SK-N-SH treated with all-trans-retinoic acid at 6 μM for 48 hours (cell line): ENCODE results near the gene SAPCD2.

Experiments
- ARNTL ChIP-seq: fragments of 450-650 bp; formaldehyde crosslinking; IDR thresholded peaks from 2 replicates; pipeline ENCODE4 v1.5.0; 2020; ENCODE audit warnings: low read depth, mild to moderate bottlenecking, moderate library complexity, borderline replicate concordance
- CSDC2 ChIP-seq: fragments of 250-450 bp; sonication (Bioruptor Pico); IDR thresholded peaks from 2 replicates; pipeline ENCODE4 v1.5.0; 2020; ENCODE audit warnings: mild to moderate bottlenecking, moderate library complexity
- RARB ChIP-seq: fragments of 250-450 bp; sonication (Bioruptor Pico); IDR thresholded peaks from 2 replicates; pipeline ENCODE4 v1.8.0; 2021; ENCODE audit warnings: mild to moderate bottlenecking, moderate library complexity
- ZFP3 ChIP-seq: fragments of 250-450 bp; sonication (Bioruptor Pico); IDR thresholded peaks from 2 replicates; pipeline ENCODE4 v1.5.0; 2020; ENCODE audit warnings: mild to moderate bottlenecking, moderate library complexity
- TF ChIP-seq, protein P1 (sequence below): fragments of 250-450 bp; sonication (Bioruptor Pico); IDR thresholded peaks from 2 replicates; pipeline ENCODE4 v1.5.1; 2021; ENCODE audit warnings: mild to moderate bottlenecking, moderate library complexity
- TF ChIP-seq, protein P2 (sequence below): fragments of 250-450 bp; sonication (Bioruptor Pico); IDR thresholded peaks from 2 replicates; pipeline ENCODE4 v1.8.0; 2021; ENCODE audit warnings: low read depth, mild to moderate bottlenecking, moderate library complexity, borderline replicate concordance
- TF ChIP-seq, protein P3 (sequence below): fragments of 250-450 bp; sonication (Bioruptor Pico); IDR thresholded peaks from 2 replicates; pipeline ENCODE4 v1.5.0; 2020; ENCODE audit warnings: mild to moderate bottlenecking, moderate library complexity

DNA sequence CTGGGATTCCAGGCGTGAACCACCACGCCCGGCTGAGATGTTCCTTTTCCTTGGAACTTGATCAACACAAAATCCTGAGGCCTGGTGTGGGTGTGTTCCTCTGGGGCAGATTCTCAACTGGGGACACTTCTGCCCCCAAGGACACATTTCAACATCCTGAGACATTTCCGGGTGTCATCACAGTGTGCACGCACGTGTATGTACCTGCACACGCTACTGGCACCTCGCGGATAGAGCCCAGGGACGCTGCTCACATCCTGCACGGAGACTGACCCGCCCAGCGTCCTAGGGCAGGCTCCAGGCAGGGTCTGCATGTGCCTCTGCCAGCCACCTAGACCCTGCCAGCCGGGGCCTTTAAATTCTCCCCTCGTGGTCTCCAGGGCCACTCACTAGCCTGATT, 8.0 kb downstream of the SAPCD2 start:
- TF ChIP-seq, protein P1, sequence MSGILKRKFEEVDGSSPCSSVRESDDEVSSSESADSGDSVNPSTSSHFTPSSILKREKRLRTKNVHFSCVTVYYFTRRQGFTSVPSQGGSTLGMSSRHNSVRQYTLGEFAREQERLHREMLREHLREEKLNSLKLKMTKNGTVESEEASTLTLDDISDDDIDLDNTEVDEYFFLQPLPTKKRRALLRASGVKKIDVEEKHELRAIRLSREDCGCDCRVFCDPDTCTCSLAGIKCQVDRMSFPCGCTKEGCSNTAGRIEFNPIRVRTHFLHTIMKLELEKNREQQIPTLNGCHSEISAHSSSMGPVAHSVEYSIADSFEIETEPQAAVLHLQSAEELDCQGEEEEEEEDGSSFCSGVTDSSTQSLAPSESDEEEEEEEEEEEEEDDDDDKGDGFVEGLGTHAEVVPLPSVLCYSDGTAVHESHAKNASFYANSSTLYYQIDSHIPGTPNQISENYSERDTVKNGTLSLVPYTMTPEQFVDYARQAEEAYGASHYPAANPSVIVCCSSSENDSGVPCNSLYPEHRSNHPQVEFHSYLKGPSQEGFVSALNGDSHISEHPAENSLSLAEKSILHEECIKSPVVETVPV (CRISPR knock-in tag), result no peak
- TF ChIP-seq CSDC2 (CRISPR knock-in tag) (no peak), RARB (CRISPR knock-in tag) (no peak), ARNTL (CRISPR knock-in tag) (no peak), ZFP3 (CRISPR knock-in tag) (no peak)
- TF ChIP-seq, protein P2, sequence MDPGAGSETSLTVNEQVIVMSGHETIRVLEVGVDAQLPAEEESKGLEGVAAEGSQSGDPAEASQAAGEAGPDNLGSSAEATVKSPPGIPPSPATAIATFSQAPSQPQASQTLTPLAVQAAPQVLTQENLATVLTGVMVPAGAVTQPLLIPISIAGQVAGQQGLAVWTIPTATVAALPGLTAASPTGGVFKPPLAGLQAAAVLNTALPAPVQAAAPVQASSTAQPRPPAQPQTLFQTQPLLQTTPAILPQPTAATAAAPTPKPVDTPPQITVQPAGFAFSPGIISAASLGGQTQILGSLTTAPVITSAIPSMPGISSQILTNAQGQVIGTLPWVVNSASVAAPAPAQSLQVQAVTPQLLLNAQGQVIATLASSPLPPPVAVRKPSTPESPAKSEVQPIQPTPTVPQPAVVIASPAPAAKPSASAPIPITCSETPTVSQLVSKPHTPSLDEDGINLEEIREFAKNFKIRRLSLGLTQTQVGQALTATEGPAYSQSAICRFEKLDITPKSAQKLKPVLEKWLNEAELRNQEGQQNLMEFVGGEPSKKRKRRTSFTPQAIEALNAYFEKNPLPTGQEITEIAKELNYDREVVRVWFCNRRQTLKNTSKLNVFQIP, result no peak
- TF ChIP-seq, protein P3, sequence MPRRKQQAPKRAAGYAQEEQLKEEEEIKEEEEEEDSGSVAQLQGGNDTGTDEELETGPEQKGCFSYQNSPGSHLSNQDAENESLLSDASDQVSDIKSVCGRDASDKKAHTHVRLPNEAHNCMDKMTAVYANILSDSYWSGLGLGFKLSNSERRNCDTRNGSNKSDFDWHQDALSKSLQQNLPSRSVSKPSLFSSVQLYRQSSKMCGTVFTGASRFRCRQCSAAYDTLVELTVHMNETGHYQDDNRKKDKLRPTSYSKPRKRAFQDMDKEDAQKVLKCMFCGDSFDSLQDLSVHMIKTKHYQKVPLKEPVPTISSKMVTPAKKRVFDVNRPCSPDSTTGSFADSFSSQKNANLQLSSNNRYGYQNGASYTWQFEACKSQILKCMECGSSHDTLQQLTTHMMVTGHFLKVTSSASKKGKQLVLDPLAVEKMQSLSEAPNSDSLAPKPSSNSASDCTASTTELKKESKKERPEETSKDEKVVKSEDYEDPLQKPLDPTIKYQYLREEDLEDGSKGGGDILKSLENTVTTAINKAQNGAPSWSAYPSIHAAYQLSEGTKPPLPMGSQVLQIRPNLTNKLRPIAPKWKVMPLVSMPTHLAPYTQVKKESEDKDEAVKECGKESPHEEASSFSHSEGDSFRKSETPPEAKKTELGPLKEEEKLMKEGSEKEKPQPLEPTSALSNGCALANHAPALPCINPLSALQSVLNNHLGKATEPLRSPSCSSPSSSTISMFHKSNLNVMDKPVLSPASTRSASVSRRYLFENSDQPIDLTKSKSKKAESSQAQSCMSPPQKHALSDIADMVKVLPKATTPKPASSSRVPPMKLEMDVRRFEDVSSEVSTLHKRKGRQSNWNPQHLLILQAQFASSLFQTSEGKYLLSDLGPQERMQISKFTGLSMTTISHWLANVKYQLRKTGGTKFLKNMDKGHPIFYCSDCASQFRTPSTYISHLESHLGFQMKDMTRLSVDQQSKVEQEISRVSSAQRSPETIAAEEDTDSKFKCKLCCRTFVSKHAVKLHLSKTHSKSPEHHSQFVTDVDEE, result no peak
